Vagina (tissue), 2 donors: ENCODE results near the gene NINJ1.

Experiments used
- CTCF ChIP-seq, 3 experiments: fragments of 450-650 bp in 2 of 3; fragments of 200-600 bp in 1 of 3; sonication (generic) in 1 of 3; IDR thresholded peaks; one replicate each; pipeline ENCODE4 v1.5.1; 2017 to 2019; ENCODE audit warnings: antibody characterized with exemption in 3 of 3, mild to moderate bottlenecking in 2 of 3, moderate library complexity in 2 of 3
- POLR2AphosphoS5 ChIP-seq, 2 donors: sonication (generic); formaldehyde crosslinking; IDR thresholded peaks; one replicate each; pipeline ENCODE4 v1.9.0; 2017; ENCODE audit warnings: antibody characterized with exemption in 2 of 2, mild to moderate bottlenecking in 2 of 2, low read depth in 1 of 2; ENCODE audit not compliant: insufficient read depth in 1 of 2

- TF ChIP-seq CTCF (IDR thresholded peaks at IDR 0.05) = no peak
- no peak for TF ChIP-seq POLR2AphosphoS5 (IDR thresholded peaks at IDR 0.05; ENCODE audit: insufficient read depth in 1 of 2, low read depth in 1 of 2)
Observed at GRCh38 chr9:93183131-93183662, 49.1 kb upstream of the NINJ1 start.
